Raji (cell line): ENCODE results near the gene SERPINE2.

Experiments used
- POLR2A ChIP-seq: IDR thresholded peaks from 2 replicates; pipeline ENCODE4 v1.6.1; 2011; ENCODE audit warnings: low read depth, low read length, control low read depth; ENCODE audit not compliant: insufficient read depth

Gene SERPINE2

GRCh38 chr2:223999862-224000261, 39.2 kb downstream of the SERPINE2 start:
- TF ChIP-seq POLR2A: no peak

- no peak for TF ChIP-seq POLR2A
Measured at GRCh38 chr2:223998948-223999347, 40.1 kb downstream of the SERPINE2 start.

- TF ChIP-seq POLR2A: no peak
Measured at GRCh38 chr2:223997938-223998337, 41.1 kb downstream of the SERPINE2 start.

GRCh38 chr2:223996391-223996790, 42.7 kb downstream of the SERPINE2 start:
- TF ChIP-seq POLR2A: no peak

GRCh38 chr2:223995569-223995968, 43.5 kb downstream of the SERPINE2 start:
- no peak for TF ChIP-seq POLR2A

- TF ChIP-seq POLR2A: no peak
Measured at GRCh38 chr2:223994562-223995162, 44.4 kb downstream of the SERPINE2 start.

GRCh38 chr2:223993634-223994232, 45.4 kb downstream of the SERPINE2 start:
- TF ChIP-seq POLR2A: no peak

- no peak for TF ChIP-seq POLR2A
Measured at GRCh38 chr2:223991611-223992010, 47.5 kb downstream of the SERPINE2 start.

- TF ChIP-seq POLR2A: no peak
Measured at GRCh38 chr2:223989856-223990232, 49.2 kb downstream of the SERPINE2 start.

- no peak for TF ChIP-seq POLR2A
Measured at GRCh38 chr2:223989206-223989855, 49.8 kb downstream of the SERPINE2 start.

GRCh38 chr2:223981241-223981640, 57.8 kb downstream of the SERPINE2 start:
- no peak for TF ChIP-seq POLR2A

GRCh38 chr2:223980803-223981202, 58.3 kb downstream of the SERPINE2 start:
- no peak for TF ChIP-seq POLR2A

- TF ChIP-seq POLR2A: no peak
Measured at GRCh38 chr2:223980397-223980735, 58.7 kb downstream of the SERPINE2 start.

- TF ChIP-seq POLR2A: no peak
Measured at GRCh38 chr2:223979730-223980396, 59.2 kb downstream of the SERPINE2 start.

- no peak for TF ChIP-seq POLR2A
Measured at GRCh38 chr2:223978451-223978850, 60.6 kb downstream of the SERPINE2 start.

- TF ChIP-seq POLR2A: no peak
Measured at GRCh38 chr2:223976635-223977226, 62.4 kb downstream of the SERPINE2 start.
